DOHH2 (cell line): ENCODE results near the gene MEAF6.

Source experiments
- H3F3A ChIP-seq: fragments of 200-600 bp; sonication (generic), shearing (Covaris generic); 2 replicates; pipeline ENCODE4 v1.6.0; 2016; ENCODE audit warnings: antibody characterized with exemption, mild to moderate bottlenecking; ENCODE audit not compliant: control insufficient read depth, insufficient read depth
- H3K27ac ChIP-seq: fragments of 200-600 bp; sonication (generic); 2 replicates; pipeline ENCODE4 v1.5.1; 2014; ENCODE audit warnings: low read depth, mild to moderate bottlenecking, low read length, moderate library complexity
- H3K27me3 ChIP-seq: fragments of 200-600 bp; sonication (generic); 2 replicates; pipeline ENCODE4 v1.6.1; 2014; ENCODE audit warnings: mild to moderate bottlenecking, low read length, mixed read lengths; ENCODE audit not compliant: control insufficient read depth
- H3K36me3 ChIP-seq: fragments of 200-600 bp; sonication (generic); 2 replicates; pipeline ENCODE4 v1.6.1; 2014; ENCODE audit warnings: mild to moderate bottlenecking, low read length, moderate library complexity, mixed read lengths; ENCODE audit not compliant: control insufficient read depth
- H3K4me1 ChIP-seq: fragments of 200-600 bp; sonication (generic); 2 replicates; pipeline ENCODE4 v1.6.1; 2014; ENCODE audit warnings: mild to moderate bottlenecking, low read length, mixed read lengths; ENCODE audit not compliant: control insufficient read depth
- H3K4me2 ChIP-seq: fragments of 200-600 bp; sonication (generic); 2 replicates; pipeline ENCODE4 v1.6.0; 2014; ENCODE audit warnings: mild to moderate bottlenecking, low read length, moderate library complexity
- H3K4me3 ChIP-seq: fragments of 200-600 bp; sonication (generic); 2 replicates; pipeline ENCODE4 v1.5.1; 2014; ENCODE audit warnings: mild to moderate bottlenecking, low read length, mixed read lengths
- H3K79me2 ChIP-seq: fragments of 200-600 bp; sonication (generic); 2 replicates; pipeline ENCODE4 v1.6.1; 2014; ENCODE audit warnings: mild to moderate bottlenecking, low read length, mixed read lengths; ENCODE audit not compliant: control insufficient read depth
- H3K9me2 ChIP-seq: fragments of 200-600 bp; sonication (generic); replicated peaks from 2 replicates; pipeline ENCODE4 v1.6.1; 2014; ENCODE audit warnings: mild to moderate bottlenecking, low read length, mixed read lengths; ENCODE audit not compliant: control insufficient read depth
- H3K9me3 ChIP-seq: fragments of 200-600 bp; sonication (generic); 2 replicates; pipeline ENCODE4 v1.6.1; 2014; ENCODE audit warnings: antibody characterized with exemption, low read length, mixed read lengths; ENCODE audit not compliant: control insufficient read depth, insufficient read depth
- H4K20me1 ChIP-seq: fragments of 200-600 bp; sonication (generic); 2 replicates; pipeline ENCODE4 v1.6.0; 2014; ENCODE audit warnings: low read depth, mild to moderate bottlenecking, antibody characterized with exemption, low read length, moderate library complexity; ENCODE audit not compliant: control insufficient read depth, insufficient read depth
- EZH2phosphoT487 ChIP-seq: fragments of 200-600 bp; sonication (generic); IDR thresholded peaks from 2 replicates; pipeline ENCODE4 v1.6.1; 2017; ENCODE audit warnings: borderline replicate concordance, mild to moderate bottlenecking, antibody characterized with exemption, low read length, moderate library complexity, mixed read lengths
- TF ChIP-seq, protein P1 (sequence below): fragments of 200-600 bp; sonication (generic); IDR thresholded peaks from one replicate; pipeline ENCODE4 v1.5.1; 2014; ENCODE audit warnings: antibody characterized with exemption, mild to moderate bottlenecking, low read depth, low read length; ENCODE audit not compliant: poor library complexity, severe bottlenecking

The MEAF6 gene

DNA sequence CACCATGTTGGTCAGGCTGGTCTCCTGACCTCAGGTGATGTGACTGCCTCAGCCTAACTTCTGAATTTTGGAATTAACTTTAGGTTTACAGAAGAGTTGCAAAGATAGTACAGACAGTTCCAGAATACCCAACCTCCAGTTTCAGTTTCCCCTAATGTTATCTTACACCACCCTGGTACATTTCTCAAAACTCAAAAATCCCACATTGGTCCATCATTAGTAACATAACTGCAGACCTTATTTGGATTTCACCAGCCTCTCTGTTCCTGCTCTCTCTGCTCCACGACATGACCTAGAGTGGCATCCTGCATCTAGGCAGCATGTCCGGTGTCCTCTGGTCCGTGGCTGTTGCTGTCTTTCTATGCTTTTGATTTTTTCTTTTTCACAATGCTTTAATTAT lies 45.2 kb downstream of the MEAF6 start:
- H3K4me1 ChIP-seq = peaks cover 13% of the 10 kb centered on the region
- H3K9me3 ChIP-seq = no peaks in the 10 kb centered on the region

DNA sequence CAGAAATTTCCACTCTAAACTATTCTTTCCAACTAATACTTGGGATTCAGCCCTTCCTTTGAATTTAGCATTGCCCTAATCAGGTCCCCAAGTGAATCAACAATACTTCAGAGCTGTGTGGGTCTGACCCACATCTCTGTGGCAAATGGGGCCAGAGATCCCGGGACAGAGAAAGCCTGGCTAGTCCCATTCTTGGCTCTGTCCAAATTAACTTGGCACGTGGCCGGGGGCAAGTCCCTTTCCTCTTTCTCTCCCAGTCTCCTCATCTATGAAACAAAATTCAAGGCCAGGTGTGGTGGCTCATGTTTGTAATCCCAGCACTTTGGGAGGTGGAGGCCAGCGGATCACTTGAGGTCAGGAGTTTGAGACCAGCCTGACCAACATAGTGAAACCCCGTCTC lies 46.5 kb downstream of the MEAF6 start:
- no peak overlapping the region for H3K4me3 ChIP-seq
- H3K27me3 ChIP-seq = peaks cover 21% of the 10 kb centered on the region
- H3K27ac ChIP-seq = no peak overlapping the region
- no peaks in the 10 kb centered on the region for H3K79me2 ChIP-seq
- H4K20me1 ChIP-seq = no peaks in the 10 kb centered on the region
- TF ChIP-seq EZH2phosphoT487 = no peak
- TF ChIP-seq, protein P1, sequence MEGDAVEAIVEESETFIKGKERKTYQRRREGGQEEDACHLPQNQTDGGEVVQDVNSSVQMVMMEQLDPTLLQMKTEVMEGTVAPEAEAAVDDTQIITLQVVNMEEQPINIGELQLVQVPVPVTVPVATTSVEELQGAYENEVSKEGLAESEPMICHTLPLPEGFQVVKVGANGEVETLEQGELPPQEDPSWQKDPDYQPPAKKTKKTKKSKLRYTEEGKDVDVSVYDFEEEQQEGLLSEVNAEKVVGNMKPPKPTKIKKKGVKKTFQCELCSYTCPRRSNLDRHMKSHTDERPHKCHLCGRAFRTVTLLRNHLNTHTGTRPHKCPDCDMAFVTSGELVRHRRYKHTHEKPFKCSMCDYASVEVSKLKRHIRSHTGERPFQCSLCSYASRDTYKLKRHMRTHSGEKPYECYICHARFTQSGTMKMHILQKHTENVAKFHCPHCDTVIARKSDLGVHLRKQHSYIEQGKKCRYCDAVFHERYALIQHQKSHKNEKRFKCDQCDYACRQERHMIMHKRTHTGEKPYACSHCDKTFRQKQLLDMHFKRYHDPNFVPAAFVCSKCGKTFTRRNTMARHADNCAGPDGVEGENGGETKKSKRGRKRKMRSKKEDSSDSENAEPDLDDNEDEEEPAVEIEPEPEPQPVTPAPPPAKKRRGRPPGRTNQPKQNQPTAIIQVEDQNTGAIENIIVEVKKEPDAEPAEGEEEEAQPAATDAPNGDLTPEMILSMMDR = no peak
- no peak overlapping the region for H3K4me2 ChIP-seq
- no peaks in the 10 kb centered on the region for H3K9me2 ChIP-seq
- peaks cover 1% of the 10 kb centered on the region for H3K4me1 ChIP-seq
- no peaks in the 10 kb centered on the region for H3K36me3 ChIP-seq
- H3K9me3 ChIP-seq = no peaks in the 10 kb centered on the region
- no peaks in the 10 kb centered on the region for H3F3A ChIP-seq

More for the DNA sequence above, 45.2 kb downstream of the MEAF6 start:
- no peaks in the 10 kb centered on the region for H3K9me2 ChIP-seq
- no peak for TF ChIP-seq EZH2phosphoT487
- TF ChIP-seq, protein P1 = no peak
- no peak overlapping the region for H3K4me2 ChIP-seq
- H3K36me3 ChIP-seq = no peaks in the 10 kb centered on the region
- peaks cover 29% of the 10 kb centered on the region for H3K27me3 ChIP-seq
- H3K4me3 ChIP-seq = no peak overlapping the region
- H3F3A ChIP-seq = peaks cover 4% of the 10 kb centered on the region; the same call in 1 of the 2 replicates
- H4K20me1 ChIP-seq = no peaks in the 10 kb centered on the region
- H3K79me2 ChIP-seq = no peaks in the 10 kb centered on the region
- no peak overlapping the region for H3K27ac ChIP-seq

DNA sequence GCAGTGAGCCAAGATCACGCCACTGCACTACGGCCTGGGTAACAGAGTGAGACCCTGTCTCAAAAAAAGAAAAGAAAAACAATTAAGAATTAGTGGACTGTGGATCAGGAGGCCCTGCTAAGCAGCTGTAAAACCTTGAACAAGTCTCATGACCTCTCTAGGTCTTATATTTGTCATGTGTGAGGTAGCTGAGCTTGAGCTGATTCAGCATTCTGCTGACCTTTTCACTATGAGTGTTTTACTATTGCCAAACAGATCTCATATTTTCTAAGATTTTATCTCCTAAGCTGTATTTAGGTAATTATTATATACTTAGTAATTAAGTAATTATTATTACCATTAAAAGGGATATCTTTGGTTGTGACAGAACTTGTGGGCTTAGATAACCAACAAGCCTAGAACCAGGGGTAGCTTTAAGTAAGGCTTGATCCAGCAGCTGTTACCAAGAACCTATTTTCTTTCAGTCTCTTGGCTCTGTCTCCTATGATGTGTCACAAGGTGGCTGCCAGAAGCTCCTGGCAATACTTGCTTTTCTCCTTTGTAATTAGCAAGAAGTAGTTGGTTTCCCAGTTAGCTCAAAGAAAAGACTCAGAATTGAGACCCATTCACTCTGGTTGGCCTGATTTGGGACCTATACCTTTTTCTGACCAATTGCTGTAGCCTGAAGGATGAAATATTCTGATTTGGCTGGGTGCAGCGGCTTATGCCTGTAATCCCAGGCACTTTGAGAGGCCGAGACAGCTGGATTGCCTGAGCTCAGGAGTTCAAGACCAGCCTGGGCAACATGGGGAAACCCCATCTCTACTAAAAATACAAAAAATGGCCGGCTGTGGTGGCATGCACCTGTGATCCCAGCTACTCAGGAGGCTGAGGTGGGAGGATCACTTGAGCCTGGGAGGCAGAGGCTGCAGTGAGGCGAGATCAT lies 48.7 kb downstream of the MEAF6 start:
- Histone ChIP-seq H3K9me3 (no peaks in the 10 kb centered on the region), H3K4me2 (no peak overlapping the region), H3F3A (no peaks in the 10 kb centered on the region), H3K27ac (no peak overlapping the region), H3K79me2 (no peaks in the 10 kb centered on the region), H3K36me3 (no peaks in the 10 kb centered on the region), H3K27me3 (peaks cover 12% of the 10 kb centered on the region), H4K20me1 (no peaks in the 10 kb centered on the region), H3K4me1 (no peaks in the 10 kb centered on the region), H3K9me2 (no peaks in the 10 kb centered on the region), H3K4me3 (no peak overlapping the region)
- TF ChIP-seq EZH2phosphoT487 = no peak
- TF ChIP-seq, protein P1 = no peak
